ENCODE data around the gene NEK2.
"Not testable (repeated sequence)": the region's sequence is repeated elsewhere in the genome, so short reads cannot be mapped to it uniquely, and the experiment has no call there.

Gene NEK2

GRCh38 chr1:211675230-211676105 is at the start of gene NEK2:
Gene NEK2 (minus strand): TSS chr1:211675621. CDS start chr1:211675479, 142 bp downstream.
- peak; percentile 57 to 84 for DNase-seq (ENCODE audit: extremely low read depth in 1 of 2, low read depth in 1 of 2)

GRCh38 chr1:211724687-211725196 is 49.3 kb upstream of the NEK2 start:
- DNase-seq (ENCODE audit: extremely low read depth in 1 of 2, low read depth in 1 of 2): no peak

GRCh38 chr1:211723273-211723672 is 47.9 kb upstream of the NEK2 start:
- no peak for DNase-seq (ENCODE audit: extremely low read depth in 1 of 2, low read depth in 1 of 2)

GRCh38 chr1:211722277-211723175 is 47.1 kb upstream of the NEK2 start:
- DNase-seq (ENCODE audit: extremely low read depth in 1 of 2, low read depth in 1 of 2): no peak

GRCh38 chr1:211716555-211716954 is 41.1 kb upstream of the NEK2 start:
- not testable (repeated sequence) for DNase-seq (ENCODE audit: extremely low read depth in 1 of 2, low read depth in 1 of 2)

- no peak for DNase-seq (ENCODE audit: extremely low read depth in 1 of 2, low read depth in 1 of 2)
These were observed 40.5 kb upstream of the NEK2 start for GRCh38 chr1:211715971-211716370.

GRCh38 chr1:211714154-211714553 is 38.7 kb upstream of the NEK2 start:
- DNase-seq (ENCODE audit: extremely low read depth in 1 of 2, low read depth in 1 of 2): no peak

- DNase-seq (ENCODE audit: extremely low read depth in 1 of 2, low read depth in 1 of 2): no peak
These were observed 37.8 kb upstream of the NEK2 start for GRCh38 chr1:211713231-211713630.

- DNase-seq (ENCODE audit: extremely low read depth in 1 of 2, low read depth in 1 of 2): no peak
These were observed 35.9 kb upstream of the NEK2 start for GRCh38 chr1:211711315-211711705.

GRCh38 chr1:211710566-211711314 is 35.3 kb upstream of the NEK2 start:
- DNase-seq (ENCODE audit: extremely low read depth in 1 of 2, low read depth in 1 of 2): no peak

- DNase-seq (ENCODE audit: extremely low read depth in 1 of 2, low read depth in 1 of 2): no peak
These were observed 33.5 kb upstream of the NEK2 start for GRCh38 chr1:211708926-211709325.

GRCh38 chr1:211708006-211708405 is 32.6 kb upstream of the NEK2 start:
- no peak for DNase-seq (ENCODE audit: extremely low read depth in 1 of 2, low read depth in 1 of 2)

- no peak for DNase-seq (ENCODE audit: extremely low read depth in 1 of 2, low read depth in 1 of 2)
These were observed 30.2 kb upstream of the NEK2 start for GRCh38 chr1:211705467-211706091.

- no peak for DNase-seq (ENCODE audit: extremely low read depth in 1 of 2, low read depth in 1 of 2)
These were observed 29.1 kb upstream of the NEK2 start for GRCh38 chr1:211704543-211704942.

- DNase-seq (ENCODE audit: extremely low read depth in 1 of 2, low read depth in 1 of 2): no peak
These were observed 28.6 kb upstream of the NEK2 start for GRCh38 chr1:211703812-211704537.

- DNase-seq (ENCODE audit: extremely low read depth in 1 of 2, low read depth in 1 of 2): no peak
These were observed 26.3 kb upstream of the NEK2 start for GRCh38 chr1:211701733-211702132.

GRCh38 chr1:211699059-211699458 is 23.6 kb upstream of the NEK2 start:
- no peak for DNase-seq (ENCODE audit: extremely low read depth in 1 of 2, low read depth in 1 of 2)

- DNase-seq (ENCODE audit: extremely low read depth in 1 of 2, low read depth in 1 of 2): peak; percentile 60 to 68
These were observed 23.0 kb upstream of the NEK2 start for GRCh38 chr1:211698161-211699026.

GRCh38 chr1:211697356-211697755 is 21.9 kb upstream of the NEK2 start:
- no peak for DNase-seq (ENCODE audit: extremely low read depth in 1 of 2, low read depth in 1 of 2)

All from stimulated activated CD8-positive, alpha-beta memory T cell treated with anti-CD3 and anti-CD28 coated beads, Interleukin-7, amount 100 ng/mL, for 48 hours (primary cell).